ENCODE measurements around the gene POLR3K. TPM values are rescaled to one million over a fixed set of nuclear protein-coding genes. Genes with fewer than 3 reads are reported as not detected.
"Not testable (repeated sequence)": the region's sequence is repeated elsewhere in the genome, so short reads cannot be mapped to it uniquely, and the experiment has no call there.

The POLR3K gene
- total RNA-seq, 2 donors from 2014 or later, result 31.1 to 35.8 TPM

DNA sequence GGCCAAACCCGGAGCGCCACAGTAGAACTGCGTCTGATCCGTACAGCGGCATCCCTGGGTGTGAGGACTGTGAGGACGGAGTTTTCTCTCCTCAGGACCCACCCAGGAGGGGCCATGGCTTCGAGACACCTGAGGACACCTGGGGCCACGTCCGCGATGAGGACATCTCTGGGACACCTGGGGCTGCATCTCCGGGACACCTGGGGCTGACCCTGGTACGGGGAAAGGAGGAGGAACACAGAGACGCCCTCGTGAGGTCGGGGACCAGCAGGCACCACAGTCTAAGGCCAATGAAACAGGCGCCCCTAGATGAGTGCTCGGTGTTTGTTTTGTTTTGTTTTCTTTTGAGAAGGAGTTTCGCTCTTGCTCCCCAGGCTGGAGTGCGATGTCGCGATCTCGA is 29.3 kb downstream of the POLR3K start:
- WGBS, 2 experiments (ENCODE audit: insufficient coverage in 1 of 2, insufficient read length in 1 of 2), result 90% methylated on average over 2 of the region's 22 CpGs; no CpG with 5 or more reads in 1 of the 2 experiments

GRCh38 chr16:20886-21285 is 32.5 kb downstream of the POLR3K start:
- not testable (repeated sequence) for H3K9me3 Mint-ChIP-seq; H3K36me3 ChIP-seq (ENCODE audit: control insufficient read depth, insufficient read depth, low read length); H3K4me1 Mint-ChIP-seq; DNase-seq; H3K4me1 ChIP-seq (ENCODE audit: control insufficient read depth, insufficient read depth, low read length); H3K4me3 ChIP-seq (ENCODE audit: low read length); H3K36me3 Mint-ChIP-seq (ENCODE audit: low read depth); H3K27ac ChIP-seq (ENCODE audit: low read depth, low read length); H3K9ac ChIP-seq (ENCODE audit: extremely low read depth, low read length, poor library complexity, severe bottlenecking); H3K27ac Mint-ChIP-seq; H3K27me3 Mint-ChIP-seq (ENCODE audit: insufficient read depth); H3K9me3 ChIP-seq (ENCODE audit: control insufficient read depth, low read length); H3K4me3 Mint-ChIP-seq; H3K27me3 ChIP-seq (ENCODE audit: control insufficient read depth, insufficient read depth, low read length, poor library complexity, severe bottlenecking)
- WGBS, 2 experiments (ENCODE audit: insufficient coverage in 1 of 2, insufficient read length in 1 of 2), result 87 to 89% methylated on average over 7 to 11 of the region's 12 CpGs

More for the DNA sequence above, 29.3 kb downstream of the POLR3K start:
- H3K36me3 ChIP-seq (ENCODE audit: control insufficient read depth, insufficient read depth, low read length); H3K4me3 Mint-ChIP-seq; H3K4me1 Mint-ChIP-seq; H3K27ac Mint-ChIP-seq; DNase-seq; H3K27ac ChIP-seq (ENCODE audit: low read depth, low read length); H3K9me3 Mint-ChIP-seq; H3K4me1 ChIP-seq (ENCODE audit: control insufficient read depth, insufficient read depth, low read length); H3K27me3 ChIP-seq (ENCODE audit: control insufficient read depth, insufficient read depth, low read length, poor library complexity, severe bottlenecking); H3K27me3 Mint-ChIP-seq (ENCODE audit: insufficient read depth); H3K9ac ChIP-seq (ENCODE audit: extremely low read depth, low read length, poor library complexity, severe bottlenecking); H3K9me3 ChIP-seq (ENCODE audit: control insufficient read depth, low read length); H3K36me3 Mint-ChIP-seq (ENCODE audit: low read depth); H3K4me3 ChIP-seq (ENCODE audit: low read length): not testable (repeated sequence)

GRCh38 chr16:17062-17765 is 36.2 kb downstream of the POLR3K start:
- H3K9me3 ChIP-seq (ENCODE audit: control insufficient read depth, low read length); H3K27me3 ChIP-seq (ENCODE audit: control insufficient read depth, insufficient read depth, low read length, poor library complexity, severe bottlenecking); H3K9me3 Mint-ChIP-seq; H3K27ac ChIP-seq (ENCODE audit: low read depth, low read length); H3K4me1 Mint-ChIP-seq; H3K36me3 Mint-ChIP-seq (ENCODE audit: low read depth); H3K4me1 ChIP-seq (ENCODE audit: control insufficient read depth, insufficient read depth, low read length); H3K27me3 Mint-ChIP-seq (ENCODE audit: insufficient read depth); H3K36me3 ChIP-seq (ENCODE audit: control insufficient read depth, insufficient read depth, low read length); H3K4me3 ChIP-seq (ENCODE audit: low read length); DNase-seq; H3K27ac Mint-ChIP-seq; H3K4me3 Mint-ChIP-seq; H3K9ac ChIP-seq (ENCODE audit: extremely low read depth, low read length, poor library complexity, severe bottlenecking): not testable (repeated sequence)
- no CpG with 5 or more reads among the region's 20 CpGs for WGBS, 2 experiments (ENCODE audit: insufficient coverage in 1 of 2, insufficient read length in 1 of 2)

GRCh38 chr16:10772-11171 is 42.6 kb downstream of the POLR3K start:
- H3K27me3 Mint-ChIP-seq (ENCODE audit: insufficient read depth); H3K4me1 Mint-ChIP-seq; H3K9me3 ChIP-seq (ENCODE audit: control insufficient read depth, low read length); H3K27ac Mint-ChIP-seq; H3K36me3 ChIP-seq (ENCODE audit: control insufficient read depth, insufficient read depth, low read length); H3K4me3 ChIP-seq (ENCODE audit: low read length); H3K4me1 ChIP-seq (ENCODE audit: control insufficient read depth, insufficient read depth, low read length); H3K36me3 Mint-ChIP-seq (ENCODE audit: low read depth); H3K9ac ChIP-seq (ENCODE audit: extremely low read depth, low read length, poor library complexity, severe bottlenecking); H3K4me3 Mint-ChIP-seq; H3K9me3 Mint-ChIP-seq; H3K27me3 ChIP-seq (ENCODE audit: control insufficient read depth, insufficient read depth, low read length, poor library complexity, severe bottlenecking); H3K27ac ChIP-seq (ENCODE audit: low read depth, low read length); DNase-seq: not testable (repeated sequence)
- 9% methylated on average over 5 of the region's 27 CpGs; no CpG with 5 or more reads in 1 of the 2 experiments for WGBS, 2 experiments (ENCODE audit: insufficient coverage in 1 of 2, insufficient read length in 1 of 2)
- TF ChIP-seq, protein P1, sequence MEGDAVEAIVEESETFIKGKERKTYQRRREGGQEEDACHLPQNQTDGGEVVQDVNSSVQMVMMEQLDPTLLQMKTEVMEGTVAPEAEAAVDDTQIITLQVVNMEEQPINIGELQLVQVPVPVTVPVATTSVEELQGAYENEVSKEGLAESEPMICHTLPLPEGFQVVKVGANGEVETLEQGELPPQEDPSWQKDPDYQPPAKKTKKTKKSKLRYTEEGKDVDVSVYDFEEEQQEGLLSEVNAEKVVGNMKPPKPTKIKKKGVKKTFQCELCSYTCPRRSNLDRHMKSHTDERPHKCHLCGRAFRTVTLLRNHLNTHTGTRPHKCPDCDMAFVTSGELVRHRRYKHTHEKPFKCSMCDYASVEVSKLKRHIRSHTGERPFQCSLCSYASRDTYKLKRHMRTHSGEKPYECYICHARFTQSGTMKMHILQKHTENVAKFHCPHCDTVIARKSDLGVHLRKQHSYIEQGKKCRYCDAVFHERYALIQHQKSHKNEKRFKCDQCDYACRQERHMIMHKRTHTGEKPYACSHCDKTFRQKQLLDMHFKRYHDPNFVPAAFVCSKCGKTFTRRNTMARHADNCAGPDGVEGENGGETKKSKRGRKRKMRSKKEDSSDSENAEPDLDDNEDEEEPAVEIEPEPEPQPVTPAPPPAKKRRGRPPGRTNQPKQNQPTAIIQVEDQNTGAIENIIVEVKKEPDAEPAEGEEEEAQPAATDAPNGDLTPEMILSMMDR (conservative IDR thresholded peaks at IDR 0.05), result peak; percentile 44
